Measurements from ENCODE around the gene SLC38A2.

SLC38A2 gene

DNA sequence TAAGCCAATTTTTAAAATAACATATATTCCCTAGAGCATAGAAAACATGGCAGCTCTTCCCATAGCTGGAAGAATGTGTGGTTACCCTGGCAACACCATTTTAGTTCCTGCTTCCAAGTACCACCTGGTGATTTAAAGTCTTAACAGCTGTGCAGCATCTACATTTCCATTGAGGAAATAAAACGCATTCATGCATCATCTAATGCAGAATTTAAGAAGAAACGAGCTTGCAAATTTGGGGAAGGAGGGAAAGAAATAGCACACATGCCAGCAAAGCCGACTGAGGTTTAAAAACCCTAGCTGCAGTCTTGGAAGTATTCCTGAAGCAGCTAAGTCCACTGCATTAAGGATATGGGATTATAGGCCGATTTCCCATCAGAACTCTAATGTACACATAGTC lies 22.8 kb upstream of the SLC38A2 start:
- no peak for DNase-seq (ENCODE audit: low spot score)

DNA sequence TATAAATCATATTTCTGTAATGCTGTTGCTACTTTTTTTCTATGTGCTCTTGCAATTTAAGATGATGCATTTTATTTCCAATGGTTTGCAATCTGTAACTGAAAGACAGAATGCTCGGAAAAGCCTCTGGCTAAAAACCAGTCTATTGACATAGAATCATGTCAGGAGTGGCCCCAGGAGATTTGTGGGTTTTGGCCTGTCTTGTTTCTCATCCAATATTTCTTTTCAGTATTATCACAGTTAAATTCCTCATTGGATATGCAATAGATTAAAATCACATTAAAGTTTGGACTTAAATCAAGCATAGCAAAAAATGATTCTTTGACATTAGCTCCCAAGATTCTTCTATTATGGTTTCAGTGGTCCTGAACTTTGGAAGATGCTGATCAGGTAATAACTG lies 19.1 kb upstream of the SLC38A2 start:
- no peak for DNase-seq (ENCODE audit: low spot score)

DNA sequence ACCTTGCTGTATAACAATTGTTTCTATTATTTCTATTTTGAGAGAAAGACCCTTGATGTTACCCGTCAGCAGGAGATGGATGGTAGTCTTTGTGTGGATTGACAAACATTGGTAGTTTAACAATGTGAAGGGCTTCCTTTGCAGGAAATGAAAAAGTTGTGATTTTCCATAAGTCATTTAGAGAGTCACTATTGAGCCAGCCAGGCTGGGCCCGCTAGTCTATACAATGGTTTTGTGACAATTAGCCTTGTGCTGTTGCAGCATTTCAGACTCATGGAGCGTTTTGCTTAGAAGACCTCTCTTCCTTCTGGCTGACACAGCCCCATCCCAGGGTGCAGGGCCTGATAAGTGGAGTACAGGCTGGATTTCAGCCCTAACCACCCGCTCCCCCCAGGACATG lies 18.3 kb upstream of the SLC38A2 start:
- DNase-seq (ENCODE audit: low spot score), result no peak

DNA sequence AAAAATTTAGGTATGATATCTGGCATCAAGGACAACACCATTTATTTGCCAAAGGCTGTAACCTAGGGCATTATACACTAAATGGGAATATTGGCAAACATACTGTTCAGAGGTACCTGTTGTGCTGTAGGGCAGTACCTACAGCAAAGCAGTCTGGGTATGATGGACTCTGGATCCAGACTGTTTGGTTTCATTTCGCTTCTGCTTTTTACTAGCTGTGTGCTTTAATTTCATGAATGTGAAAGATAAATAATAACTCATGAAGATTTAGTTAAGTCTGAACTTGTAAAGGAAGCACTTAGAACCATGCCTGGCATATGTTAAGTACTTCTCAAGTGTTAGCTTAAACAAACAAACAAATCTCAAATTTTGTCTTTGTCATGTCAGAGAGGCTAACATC lies 17.7 kb upstream of the SLC38A2 start:
- DNase-seq (ENCODE audit: low spot score), result no peak

DNA sequence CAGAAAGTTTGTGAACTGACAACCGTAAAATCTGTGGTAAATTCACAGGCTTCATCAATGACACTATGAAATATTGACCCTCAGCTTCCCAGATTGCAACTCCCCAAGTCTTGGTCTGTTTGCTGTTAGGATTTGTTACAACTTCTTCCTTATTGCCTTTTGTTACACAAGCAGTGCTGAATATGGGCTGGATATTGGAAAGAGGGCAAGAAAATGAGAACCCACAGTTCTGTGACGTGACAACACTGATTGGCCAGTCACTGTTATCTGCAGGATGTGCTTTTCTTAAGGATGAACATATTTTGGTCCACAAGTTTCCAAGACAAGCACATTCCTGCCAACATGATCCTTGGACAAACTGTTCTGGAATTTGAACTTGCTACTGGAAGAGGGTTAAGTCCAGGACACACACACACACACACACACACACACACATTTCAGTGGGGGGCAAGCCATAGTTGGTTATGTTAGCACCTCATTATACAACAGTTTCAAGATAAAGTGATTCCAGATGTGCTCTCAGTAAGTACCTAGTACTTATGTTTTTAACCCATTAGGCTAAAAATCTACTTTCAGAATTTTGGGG lies 16.6 kb upstream of the SLC38A2 start:
- no peak for DNase-seq (ENCODE audit: low spot score)

DNA sequence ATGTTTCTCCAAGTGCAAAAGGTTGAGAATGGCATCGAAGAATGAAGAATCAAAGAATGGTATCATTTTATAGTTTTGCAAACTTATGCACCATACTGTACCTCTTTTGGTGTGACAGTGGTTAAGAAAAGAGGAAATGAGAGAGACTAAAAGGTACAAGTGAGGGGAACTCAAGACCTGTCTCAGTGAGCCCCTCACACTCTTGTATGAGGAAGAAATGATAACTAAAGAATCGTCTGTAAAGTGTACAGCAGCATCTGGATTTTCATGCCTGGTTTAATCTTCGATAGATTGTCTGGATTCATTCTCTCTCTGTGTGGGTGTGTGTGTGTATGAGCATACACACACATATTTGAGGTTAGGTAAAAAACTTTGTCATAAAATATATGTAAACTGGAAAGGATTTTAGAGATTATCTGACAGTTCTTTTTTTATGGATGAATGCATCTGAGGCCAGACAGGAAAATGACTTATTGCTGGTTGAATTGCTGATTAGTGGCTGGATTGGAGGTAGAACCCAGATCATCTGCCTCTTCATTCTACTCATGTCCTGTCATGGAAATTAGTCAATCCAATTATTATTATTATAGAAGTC lies 16.0 kb upstream of the SLC38A2 start:
- DNase-seq (ENCODE audit: low spot score), result no peak

DNA sequence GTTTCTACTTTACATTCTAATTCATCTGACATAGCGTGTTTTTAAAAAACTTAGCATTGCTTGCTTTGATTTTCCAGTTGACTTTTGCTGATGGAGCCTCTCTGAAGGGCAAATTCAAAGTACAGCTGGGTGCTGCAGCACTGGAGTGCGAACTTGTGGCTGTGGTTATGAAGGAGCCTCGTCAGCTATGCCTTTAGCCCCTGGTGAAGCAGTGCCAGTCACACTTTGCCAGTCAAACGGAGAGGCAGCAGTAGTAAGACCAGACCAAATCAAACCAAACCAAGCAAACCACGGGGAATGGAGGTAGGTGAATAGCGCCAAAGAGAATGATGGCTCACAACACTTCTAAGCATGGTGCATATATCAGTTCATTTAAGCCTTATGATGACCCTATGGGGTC lies 15.1 kb upstream of the SLC38A2 start:
- no peak for DNase-seq (ENCODE audit: low spot score)

DNA sequence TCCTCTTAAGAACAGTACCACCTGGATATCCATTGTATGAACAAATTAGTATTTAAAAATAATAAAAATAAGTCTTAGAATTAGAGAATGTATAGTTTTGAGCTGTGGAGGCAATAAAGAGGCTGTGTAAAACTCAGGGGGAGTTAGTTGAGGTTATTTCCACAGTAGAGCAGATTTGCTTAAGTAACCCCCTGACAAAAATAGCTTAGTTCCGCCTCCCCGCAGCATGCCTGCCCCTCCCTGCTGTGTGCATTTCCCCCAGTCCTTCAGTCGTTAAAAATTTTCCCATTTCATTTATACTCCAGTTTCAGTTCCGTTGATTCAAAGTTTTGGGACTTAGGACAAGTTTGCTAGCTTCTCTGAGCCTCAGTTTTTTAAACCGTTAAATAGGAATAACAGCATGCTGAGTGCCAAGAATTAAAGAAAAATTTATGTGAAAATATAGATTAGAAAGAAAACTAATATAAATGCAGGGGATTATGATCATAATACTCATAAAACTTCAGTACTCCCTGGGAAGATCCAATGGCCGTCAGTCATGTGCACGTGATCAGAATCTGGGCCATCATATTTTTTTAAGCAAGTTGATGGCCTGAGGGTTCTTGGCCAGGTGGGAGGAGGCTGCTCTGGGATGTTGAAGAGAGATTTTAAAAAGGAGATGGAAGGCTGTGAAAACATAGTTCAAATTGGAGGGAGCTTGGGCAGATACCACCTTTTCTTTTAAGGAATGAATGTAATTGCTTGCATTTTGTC lies 14.5 kb upstream of the SLC38A2 start:
- DNase-seq (ENCODE audit: low spot score), result no peak

DNA sequence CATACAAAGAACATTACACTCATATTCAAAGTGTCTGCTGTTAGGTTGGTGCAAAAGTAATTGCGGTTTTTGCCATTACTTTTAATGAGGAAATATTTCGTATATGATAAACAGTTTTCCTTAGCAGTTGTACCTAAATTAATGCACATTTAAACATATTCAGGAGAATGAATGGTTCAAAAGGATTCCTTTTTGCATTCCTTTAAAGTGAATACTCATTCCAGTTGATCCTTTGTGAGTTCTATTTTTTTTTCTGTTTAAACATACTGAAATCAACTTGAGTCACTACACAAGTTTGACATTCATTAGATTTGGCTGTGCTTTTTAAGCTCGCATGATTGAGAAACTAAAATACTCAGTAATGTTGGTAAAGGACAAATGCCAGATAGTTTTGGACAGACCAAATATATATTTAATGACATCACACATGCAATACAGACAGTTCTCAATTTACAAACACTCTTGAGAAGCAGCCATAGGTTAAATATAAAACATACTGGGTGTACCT lies 13.8 kb upstream of the SLC38A2 start:
- no peak for DNase-seq (ENCODE audit: low spot score)

DNA sequence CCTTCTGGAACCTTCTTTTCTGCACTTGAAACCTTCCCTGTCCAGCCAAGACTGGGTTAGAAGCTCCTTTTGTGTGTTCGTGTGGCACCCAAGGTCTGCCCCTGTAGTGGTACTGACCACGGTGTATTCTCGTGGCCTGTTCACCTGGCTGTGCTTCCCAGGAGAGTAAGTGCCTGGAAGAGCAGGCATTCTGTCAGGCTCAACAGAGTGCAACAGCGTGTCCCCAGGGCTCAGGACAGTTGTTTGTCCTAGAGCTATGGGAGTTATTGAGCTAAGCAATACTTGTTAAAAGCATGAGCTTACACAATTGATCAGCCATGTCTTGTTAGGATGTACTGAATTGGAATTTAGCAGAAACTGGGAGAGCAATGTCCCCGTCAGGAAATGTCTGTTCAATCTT lies 12.9 kb upstream of the SLC38A2 start:
- no peak for DNase-seq (ENCODE audit: low spot score)

DNA sequence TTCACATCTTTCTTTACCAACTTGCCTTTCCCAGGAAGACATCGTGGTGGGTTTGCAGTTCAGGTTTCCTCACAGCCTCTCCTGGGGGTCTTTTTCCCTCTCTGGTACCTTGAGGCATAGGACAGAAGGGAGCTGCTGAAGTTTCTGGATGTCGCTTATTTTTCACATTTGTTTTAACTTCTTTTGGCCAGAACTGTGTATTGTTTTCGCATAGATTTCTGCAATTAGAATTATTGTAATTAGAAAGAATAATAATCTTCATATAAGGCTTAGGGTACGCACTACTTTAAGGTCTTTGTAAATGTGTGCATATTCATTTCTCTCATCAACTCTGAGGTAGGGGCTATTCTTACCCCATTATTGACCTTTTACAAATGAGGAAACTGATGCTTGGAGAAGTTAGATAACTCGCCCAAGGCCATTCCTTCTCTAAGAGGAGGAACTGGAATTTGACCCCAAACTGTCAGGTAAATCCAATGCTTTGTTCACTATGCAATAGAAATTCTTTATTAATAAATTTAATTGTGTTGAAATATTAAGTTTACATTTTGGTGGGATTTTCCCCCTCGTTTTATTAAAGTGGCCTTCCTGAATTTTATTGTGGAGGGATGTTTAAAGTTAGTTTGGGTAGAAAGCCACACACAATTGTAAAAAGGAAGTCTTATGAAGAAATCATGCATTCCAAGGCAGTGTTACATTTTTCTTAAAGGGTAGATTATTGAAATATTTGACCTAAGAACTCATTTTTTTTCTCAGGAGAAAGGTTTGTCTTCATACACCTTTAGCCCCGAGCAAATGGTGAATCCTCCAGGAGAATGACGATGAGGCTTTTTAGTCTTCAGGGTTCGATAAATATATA lies 12.1 kb upstream of the SLC38A2 start:
- no peak for DNase-seq (ENCODE audit: low spot score)

DNA sequence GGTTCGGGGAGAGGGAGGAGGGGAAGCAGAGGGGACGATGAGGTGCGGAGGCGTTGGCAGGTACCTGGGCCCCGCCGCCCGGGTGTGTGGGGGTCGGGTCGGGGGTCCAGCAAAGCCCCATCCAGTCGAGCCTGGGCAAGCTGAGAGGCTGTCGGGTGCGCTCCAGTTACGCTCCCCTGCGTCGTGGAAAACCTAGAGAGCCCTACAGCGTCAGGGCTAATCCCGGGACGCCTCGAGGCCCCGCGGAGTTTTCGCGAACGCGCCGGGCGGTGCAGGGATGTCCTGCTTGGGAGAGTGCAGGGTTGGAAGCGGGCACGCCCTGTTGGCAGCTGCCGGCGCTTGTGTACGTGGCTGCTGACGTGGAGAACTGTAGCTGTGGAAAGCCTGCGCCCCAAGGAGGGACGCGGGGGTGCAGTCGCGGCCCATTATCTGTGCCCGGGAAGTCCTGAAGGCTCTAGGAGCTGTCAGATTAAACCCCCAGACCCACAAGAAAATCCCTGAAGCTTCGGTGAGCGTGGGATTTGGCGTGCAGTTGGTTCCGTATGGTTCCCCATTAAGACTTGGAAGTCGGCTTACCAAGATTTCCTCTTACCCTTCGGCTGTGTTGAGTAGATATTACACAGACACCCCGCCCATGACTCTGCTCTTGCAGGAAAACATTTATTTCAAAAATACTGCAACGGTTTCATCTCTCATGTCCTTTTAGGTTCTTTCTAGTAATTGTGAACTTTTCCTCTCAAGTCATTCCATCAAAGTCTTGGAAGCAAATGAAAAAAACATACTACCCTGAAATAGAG lies 11.3 kb upstream of the SLC38A2 start:
- peak; percentile 67 for DNase-seq (ENCODE audit: low spot score)

DNA sequence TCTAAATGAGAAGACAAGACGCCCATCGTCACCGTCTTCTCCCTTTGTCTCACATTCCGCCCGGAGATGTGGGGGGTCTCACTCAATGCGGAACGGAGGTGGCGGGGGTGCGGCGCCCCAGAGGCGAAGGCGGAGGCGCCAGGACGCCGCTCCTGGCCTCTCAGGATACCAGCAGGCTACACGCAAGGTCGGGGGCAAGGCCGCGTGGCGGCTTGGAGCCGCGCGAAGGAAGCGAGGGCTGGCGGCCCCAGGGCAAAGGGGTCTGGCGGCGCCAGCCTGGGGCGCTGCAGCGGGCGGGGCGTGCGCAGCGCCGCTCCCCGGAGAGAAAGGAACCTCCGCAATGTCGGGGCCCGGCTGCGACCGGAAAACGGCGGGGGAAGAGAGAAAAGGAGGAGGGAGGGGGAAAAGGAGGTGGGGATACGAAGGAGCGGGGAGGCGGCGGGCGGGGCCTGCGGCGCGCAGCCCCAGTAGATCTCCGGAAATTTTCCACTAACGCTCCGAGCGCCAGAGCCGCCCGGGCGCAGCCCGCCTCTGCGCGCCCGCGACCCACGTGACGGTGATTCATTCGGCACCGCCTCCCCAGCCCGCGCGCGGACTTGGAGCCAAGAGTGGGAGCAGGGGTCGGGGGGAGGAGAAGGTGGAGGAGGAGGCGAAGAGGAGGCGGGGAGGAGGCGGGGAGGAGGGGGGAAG lies 10.5 kb upstream of the SLC38A2 start:
- DNase-seq (ENCODE audit: low spot score), result peak; percentile 93

DNA sequence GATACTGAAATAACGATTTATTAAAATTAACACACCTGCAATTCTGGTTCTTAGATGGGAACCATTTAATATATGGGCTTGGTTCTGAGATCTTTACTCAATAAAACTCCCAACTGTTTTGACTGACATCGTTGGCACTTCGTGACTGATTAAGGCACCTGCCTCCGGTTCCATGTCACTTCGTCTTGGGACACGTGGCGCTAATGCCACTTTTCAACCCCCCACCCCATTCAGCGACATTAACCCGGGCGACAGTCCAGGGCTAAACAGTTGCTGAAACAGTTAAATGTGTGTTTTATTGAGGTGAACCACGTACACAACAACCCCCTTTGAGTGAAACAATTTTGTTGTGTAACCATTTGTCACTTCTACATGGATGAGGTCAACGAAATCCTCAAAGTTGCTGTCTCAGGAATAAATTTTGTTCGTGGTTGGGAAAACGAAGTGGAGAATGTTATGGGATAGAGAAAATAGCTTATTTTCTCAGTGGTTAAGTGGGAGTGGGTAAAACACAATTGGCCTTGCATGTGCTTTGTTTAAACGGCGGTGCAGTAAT lies 9.9 kb upstream of the SLC38A2 start:
- DNase-seq (ENCODE audit: low spot score), result no peak

DNA sequence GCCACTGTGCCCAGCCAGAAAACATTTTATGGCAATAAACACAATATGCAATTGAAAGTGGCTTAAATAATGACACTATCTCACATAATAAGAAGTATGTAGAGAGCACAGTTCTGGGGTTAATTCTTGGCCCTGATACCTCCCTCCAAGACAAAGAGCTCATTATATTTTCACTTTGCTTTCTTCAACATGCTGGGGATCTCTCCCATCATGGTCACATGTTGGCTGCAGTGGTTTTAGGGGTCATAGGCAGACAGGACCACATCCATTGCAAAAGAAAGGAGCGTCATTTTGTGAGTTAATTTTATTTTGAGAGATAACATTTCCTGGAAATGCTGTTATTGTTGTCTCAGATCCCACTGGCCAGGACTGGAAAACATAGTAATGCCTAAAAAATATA lies 8.3 kb upstream of the SLC38A2 start:
- DNase-seq (ENCODE audit: low spot score), result no peak

DNA sequence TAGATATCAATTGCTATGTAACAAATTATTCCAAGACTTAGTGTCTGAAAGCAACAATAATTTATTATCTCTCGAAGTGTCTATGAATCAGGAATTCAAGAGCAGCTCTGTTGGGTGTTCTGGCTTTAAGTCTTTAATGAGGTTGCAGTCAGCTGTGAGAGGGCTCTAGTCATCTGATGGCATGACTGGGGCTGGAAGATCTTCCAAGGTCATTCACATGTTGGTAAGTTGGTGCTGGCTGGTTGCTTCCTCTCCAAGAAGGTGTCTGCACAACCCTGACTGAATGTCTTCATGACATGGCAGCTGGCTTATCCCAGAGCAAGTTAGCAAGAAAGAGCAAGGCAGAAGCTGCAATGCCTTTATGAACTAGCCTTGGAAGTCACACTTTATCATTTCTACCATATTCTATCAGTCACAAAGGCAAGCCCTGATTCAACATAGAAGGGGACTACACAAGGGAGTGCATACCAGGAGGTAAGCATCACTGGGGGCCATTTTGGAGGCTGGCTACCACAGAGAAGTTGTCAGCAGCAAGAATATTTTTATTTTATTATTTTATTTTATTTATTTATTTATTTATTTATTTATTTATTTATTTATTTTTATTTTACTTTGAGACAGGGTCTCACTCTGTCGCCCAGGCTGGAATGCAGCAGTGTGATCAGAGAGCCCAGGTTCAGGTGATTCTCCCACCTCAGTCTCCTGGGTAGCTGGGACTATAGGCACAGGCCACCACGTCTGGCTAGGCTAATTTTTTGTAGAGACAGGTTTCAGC lies 7.6 kb upstream of the SLC38A2 start:
- DNase-seq (ENCODE audit: low spot score), result no peak

DNA sequence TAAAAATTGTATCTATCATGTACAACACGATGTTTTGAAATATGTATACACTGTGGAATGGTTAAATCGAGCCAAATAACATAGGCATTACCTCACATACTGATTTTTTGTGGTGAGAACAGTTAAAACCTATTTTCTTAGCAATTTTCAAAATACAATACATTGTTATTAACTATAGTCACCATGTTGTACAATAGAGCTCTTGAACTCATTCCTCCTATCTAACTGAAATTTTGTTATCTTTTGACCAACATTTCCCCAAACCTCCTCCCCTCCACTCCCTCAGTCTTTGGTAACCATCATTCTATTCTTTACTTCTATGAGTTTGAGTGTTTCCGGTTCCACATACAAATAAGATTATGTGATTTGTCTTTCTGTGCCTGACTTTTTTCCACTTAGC lies 6.8 kb upstream of the SLC38A2 start:
- no peak for DNase-seq (ENCODE audit: low spot score)

DNA sequence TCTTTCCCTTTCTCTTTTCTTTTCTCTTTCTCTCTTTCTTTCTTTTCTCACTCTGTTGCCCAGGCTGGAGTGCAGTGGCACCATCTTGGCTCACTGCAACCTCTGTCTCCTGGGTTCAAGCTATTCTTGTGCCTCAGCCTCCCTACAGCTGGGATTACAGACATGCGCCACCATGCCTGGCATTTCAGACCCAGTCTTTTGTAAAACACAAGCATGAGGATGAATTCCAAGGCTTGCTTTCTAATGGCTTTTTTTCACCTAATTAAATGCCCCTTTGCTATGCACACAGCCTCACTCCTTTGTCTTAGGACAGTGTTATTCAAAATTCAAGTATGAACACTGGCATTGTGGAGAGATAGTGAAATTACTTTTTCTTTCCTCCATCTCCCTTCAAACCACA lies 6.0 kb upstream of the SLC38A2 start:
- no peak for DNase-seq (ENCODE audit: low spot score)

DNA sequence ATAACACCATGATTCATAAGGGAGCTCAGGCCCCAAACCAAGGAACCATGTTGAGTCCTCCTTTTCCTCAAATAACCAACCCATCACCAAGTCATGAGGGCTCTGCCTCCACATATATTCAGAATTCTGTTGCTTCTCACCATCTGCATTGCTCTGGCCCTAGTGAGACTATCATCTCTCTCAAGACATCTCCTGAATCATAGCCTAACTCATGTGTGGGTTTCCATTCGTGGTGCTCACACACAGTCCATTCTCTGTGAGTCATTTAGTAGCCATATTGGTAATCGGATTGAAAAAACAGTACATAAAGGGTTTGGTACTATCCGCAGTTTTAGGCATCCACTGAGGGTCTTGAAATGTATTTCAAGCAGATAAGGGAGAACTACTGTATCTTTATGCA lies 5.1 kb upstream of the SLC38A2 start:
- no peak for DNase-seq (ENCODE audit: low spot score)

DNA sequence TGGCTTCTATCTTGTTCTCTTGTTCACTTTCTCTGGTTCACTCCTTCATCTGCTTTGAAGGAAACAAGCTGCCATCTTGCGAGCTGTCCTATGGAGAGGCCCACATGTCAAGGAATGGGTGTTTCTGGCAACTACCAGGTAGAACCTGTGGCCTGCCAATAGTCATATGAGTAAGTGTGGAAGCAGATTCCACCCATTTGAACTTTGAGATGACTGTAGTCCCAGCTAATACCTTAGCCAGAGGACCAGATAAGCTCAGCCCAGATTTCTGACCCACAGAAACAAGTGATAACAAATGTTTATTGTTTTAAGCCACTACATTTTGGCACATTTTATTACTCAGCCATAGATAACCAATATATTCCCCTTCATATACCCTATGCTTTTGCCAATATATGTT lies 4.0 kb upstream of the SLC38A2 start:
- DNase-seq (ENCODE audit: low spot score), result no peak
